Fibroblast of skin of left quadriceps (primary cell): ENCODE results near the gene TPRX2.
"Not testable (repeated sequence)": the region's sequence is repeated elsewhere in the genome, so short reads cannot be mapped to it uniquely, and the experiment has no call there.

ENCODE experiments used
- DNase-seq, 2 experiments: peaks; one replicate each; pipeline ENCODE4 v3.0.0-alpha.2; 2013; ENCODE audit warnings: low read depth in 2 of 2

Gene TPRX2

DNA sequence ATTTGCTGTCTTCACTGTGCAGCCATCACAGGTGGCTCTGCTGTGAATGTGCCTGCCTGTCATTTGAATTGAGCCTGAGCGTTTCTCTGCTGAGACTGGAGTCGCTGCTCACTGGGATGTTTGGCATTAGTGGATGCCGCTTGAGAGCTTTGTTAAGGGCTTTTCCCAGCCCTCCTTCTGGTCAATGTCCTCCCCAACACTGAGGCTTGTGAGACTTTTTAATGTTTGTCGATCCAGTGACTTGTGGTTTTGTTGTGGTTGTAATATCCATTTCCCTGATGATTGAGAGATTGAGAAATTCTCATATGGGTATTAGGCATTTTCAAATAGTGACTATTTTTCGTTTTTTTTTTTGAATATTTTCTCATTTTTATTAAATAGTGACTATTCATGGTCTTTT is 2.6 kb downstream of the TPRX2 start:
- no peak for DNase-seq

- DNase-seq: peak; percentile 22 to 30
Measured at GRCh38 chr19:47863514-47863936, 4.5 kb downstream of the TPRX2 start.

- DNase-seq: no peak
Measured at GRCh38 chr19:47865166-47865565, 6.1 kb downstream of the TPRX2 start.

DNA sequence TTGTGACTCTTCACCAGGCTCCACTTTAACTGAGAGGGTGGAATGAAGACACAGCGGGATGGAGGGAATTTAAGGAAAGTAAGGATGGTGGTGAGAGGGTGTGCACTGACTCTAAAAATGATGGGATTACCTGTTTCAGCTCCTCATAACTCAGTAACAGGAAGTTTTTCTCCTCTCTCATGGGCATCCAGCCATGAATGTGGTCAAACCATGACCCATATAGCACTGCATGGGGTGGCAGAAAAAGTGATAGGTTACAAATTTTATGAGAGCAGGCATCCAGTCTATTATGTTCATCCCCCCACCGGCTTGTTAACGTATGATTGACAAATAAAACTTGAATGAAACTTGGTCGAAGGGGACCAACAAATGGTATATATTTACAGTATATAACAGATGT is 19.9 kb downstream of the TPRX2 start:
- no peak for DNase-seq

- not testable (repeated sequence) for DNase-seq
Measured at GRCh38 chr19:47879385-47879784, 20.4 kb downstream of the TPRX2 start.

DNA sequence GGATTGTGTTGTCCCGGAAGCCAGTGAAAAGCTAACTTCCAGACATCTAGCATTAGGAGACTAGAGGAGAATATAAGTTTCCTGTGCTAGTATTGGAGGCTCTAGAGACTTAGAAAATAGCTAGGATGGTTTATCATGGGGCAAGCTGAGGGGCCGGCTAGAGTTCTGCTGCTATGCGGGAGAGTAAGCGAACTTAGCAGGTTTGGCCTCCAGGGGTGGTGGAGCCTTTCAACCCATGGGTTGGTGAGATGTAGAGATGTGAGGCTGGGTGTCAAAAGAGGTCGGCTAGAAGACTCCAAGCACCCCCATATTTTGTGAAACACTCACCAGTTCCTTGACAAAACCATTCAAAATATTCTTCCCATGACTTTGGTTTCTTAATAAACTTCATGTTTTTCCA is 22.7 kb downstream of the TPRX2 start:
- no peak for DNase-seq

GRCh38 chr19:47882890-47883289 is 23.9 kb downstream of the TPRX2 start:
- DNase-seq: no peak

- no peak for DNase-seq
Measured at GRCh38 chr19:47885067-47885463, 26.0 kb downstream of the TPRX2 start.

- DNase-seq: no peak
Measured at GRCh38 chr19:47886010-47886559, 27.1 kb downstream of the TPRX2 start, which contains the start of gene SULT2A1. TSS of gene SULT2A1 (minus strand) at chr19:47886315. CDS start at chr19:47886257, 58 bp downstream.

DNA sequence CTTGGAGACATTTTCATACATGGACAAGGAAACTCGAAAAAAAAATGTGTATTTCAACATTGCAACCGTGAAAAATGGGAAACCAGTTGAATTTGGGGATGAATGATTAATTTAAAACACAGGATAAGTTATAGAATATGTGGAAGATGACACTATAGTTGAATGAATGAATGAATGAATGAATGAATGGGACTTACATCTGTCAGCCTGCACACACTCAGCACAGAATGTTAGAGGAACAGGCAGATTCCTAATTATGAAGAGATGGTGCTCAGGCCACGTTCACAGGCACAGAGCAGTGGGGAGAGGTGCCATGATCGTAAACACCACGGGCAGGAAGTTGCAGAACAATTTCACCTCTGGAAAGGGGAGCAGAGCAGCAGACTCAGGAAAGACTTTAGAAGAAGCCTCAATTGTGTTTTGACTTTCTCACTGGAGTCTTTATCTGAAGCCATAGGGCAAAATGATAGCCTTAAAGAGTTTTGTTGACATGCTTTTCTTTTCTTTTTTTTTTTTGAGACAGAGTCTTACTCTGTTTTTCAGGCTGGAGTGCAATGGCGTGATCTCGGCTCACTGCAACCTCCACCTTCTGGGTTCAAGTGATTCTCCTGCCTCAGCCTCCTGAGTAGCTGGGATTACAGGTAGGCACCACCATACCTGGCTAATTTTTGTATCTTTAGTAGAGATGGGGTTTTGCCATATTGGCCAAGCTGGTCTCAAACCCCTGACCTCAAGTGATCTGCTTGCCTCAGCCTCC is 32.0 kb downstream of the TPRX2 start:
- no peak for DNase-seq

GRCh38 chr19:47891622-47891922 is 32.5 kb downstream of the TPRX2 start:
- no peak for DNase-seq

GRCh38 chr19:47891923-47892666 is 33.1 kb downstream of the TPRX2 start:
- no peak for DNase-seq

DNA sequence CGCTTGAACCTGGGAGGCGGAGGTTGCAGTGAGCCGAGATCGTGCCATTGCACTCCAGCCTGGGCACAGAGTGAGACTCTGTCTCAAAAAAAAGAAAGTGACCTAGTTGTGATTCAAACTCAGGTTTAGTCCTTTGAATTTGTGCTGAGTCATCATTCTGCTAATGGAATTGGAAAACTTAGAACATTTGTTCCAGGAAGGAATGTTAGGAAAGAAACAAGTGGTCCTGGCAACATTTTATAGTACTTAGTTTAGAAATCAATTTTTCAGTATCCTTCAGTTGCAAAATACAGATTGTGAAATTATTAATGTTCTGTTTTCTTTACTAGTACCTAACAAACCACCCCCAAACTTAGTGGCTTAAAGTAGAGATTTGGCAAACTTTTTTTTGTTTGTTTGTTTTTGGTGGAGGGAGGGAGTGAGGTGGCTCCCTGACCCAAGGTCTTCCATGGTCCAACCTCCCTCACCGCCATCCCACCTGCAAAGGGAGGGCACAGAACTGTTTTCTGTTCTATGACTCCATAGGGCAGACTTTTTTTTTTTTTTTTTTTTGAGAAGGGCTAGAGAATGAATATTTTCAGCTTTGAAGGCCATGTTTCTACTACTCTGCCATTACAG is 36.2 kb downstream of the TPRX2 start:
- no peak for DNase-seq

DNA sequence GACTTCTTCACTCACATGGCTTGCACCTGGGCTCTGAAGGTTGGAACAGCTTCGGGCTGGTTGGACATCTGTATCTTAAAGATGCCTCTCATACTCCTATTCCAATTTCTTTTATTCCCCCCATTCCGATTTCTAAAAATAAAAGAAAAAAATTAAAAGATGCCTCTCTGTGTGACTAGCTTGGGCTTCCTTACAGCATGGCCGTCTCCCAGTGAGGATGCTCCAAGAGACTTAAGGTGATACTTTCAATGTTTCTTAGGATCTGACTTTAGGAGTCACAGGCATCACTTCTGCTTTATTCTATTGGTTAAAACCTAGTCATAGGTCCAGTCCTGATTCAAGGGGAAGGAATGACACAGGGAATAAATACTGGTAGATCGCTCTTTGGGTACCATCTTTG is 37.0 kb downstream of the TPRX2 start:
- DNase-seq: no peak

DNA sequence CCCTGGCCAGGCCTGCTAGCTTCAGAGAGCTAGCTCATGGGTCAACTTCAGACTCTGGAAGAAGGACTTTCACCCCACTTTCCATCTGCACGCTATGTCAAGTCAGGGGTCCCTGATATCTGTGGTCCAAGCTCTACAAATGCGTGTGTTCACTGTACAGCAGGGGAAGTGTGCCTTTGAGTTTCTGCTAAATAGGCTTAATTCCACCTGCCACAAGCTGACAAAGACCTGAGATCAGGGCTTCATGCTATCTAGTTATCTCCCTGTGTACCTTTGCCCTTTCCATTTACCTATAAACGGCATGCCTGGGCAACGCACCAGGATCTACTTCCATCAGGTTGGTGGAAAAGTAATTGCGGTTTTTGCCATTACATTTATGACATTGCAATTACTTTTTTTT is 37.7 kb downstream of the TPRX2 start:
- no peak for DNase-seq

DNA sequence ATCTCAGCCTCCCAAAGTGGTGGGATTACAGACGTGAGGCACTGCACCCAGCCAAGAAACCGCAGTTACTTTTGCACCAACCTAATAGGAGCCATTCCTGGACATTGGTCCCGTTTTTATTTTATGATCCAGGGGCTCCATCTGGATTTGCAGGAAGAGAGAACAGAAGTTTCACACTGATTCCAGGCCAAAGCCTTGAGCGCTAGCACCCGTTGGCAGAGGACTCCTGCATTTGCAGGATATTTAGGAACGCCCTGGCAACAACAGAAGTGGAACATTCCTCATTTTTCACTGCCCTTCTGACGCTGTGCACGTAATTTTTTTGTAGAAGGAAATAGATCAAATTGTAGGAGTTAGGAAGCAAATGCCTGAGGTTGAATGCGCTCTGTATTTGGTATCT is 38.8 kb downstream of the TPRX2 start:
- DNase-seq: no peak

GRCh38 chr19:47899335-47899734 is 40.3 kb downstream of the TPRX2 start:
- DNase-seq: no peak

DNA sequence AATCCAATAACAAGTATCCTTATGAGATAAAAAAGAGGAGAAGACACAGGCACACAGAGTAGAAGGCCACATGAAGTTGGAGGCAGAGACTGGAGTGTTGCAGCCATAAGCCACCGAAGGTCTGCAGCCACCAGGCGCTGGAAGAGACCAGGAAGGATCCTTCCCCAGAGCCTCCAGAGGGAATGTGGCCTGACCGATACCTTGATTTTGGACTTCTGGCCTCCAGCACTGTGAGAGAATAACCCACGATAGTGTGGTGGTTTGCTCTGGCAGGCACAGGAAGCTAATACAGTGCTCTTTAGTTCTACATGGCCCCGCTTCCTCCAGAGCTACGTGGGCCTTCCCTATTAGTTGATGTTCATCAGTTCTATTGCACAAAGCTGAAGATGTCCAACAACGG is 42.3 kb downstream of the TPRX2 start:
- no peak for DNase-seq

DNA sequence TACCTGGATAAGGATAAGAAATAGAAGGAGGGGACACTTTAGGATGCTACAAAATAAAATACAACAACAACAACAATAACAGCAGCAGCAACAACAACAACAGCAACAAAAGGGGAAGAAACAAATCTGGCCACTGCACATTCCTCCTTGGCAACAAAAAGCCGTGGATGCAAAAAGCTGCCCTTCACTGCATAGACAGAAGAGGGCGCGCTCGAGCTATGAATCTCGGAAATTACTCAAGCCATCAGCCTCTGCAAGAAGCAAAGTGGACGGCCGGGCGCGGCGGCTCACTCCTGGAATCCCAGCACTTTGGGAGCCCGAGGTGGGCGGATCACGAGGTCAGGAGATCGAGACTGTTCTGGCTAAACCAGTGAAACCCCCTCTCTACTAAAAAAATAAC is 50.3 kb downstream of the TPRX2 start:
- not testable (repeated sequence) for DNase-seq

DNA sequence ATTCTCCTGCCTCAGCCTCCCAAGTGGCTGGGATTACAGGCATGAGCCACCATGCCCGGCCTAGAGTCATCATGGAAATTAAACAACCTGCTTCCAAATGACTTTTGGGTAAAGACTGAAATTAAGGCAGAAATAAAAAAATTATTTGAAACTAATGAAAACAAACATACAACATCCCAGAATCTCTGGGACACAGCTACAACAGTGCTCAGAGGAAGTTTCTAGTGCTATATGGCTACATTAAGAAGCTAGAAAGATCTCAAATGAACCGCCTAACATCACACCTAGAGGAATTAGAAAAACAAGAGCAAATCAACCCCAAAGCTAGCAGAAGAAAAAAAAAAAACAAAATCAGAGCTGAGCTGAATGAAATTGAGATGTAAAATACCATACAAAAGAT is 51.2 kb downstream of the TPRX2 start:
- DNase-seq: not testable (repeated sequence)
